ENCODE data around the gene GRIK1.

DNA sequence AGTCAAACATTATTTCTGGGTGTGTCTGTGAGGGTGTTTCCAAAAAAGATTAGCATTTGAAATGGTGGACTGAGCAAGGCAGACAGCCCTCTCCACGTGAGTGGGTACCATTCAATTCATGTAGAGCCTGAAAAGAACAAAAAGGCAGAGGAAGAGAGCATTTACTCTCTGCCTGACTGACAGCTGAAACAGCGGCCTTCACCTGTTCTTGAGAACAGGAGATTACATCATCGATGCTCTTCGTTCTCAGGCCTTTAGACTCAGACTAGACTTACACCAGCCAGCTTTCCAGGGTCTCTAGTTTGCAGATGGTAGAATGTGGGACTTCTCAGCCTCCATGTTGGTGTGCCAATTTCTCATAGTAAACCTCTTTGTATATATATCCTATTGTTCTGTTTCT, 338.7 kb downstream of the GRIK1 start:
- TF ChIP-seq, protein P1, sequence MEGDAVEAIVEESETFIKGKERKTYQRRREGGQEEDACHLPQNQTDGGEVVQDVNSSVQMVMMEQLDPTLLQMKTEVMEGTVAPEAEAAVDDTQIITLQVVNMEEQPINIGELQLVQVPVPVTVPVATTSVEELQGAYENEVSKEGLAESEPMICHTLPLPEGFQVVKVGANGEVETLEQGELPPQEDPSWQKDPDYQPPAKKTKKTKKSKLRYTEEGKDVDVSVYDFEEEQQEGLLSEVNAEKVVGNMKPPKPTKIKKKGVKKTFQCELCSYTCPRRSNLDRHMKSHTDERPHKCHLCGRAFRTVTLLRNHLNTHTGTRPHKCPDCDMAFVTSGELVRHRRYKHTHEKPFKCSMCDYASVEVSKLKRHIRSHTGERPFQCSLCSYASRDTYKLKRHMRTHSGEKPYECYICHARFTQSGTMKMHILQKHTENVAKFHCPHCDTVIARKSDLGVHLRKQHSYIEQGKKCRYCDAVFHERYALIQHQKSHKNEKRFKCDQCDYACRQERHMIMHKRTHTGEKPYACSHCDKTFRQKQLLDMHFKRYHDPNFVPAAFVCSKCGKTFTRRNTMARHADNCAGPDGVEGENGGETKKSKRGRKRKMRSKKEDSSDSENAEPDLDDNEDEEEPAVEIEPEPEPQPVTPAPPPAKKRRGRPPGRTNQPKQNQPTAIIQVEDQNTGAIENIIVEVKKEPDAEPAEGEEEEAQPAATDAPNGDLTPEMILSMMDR (IDR thresholded peaks at IDR 0.05; ENCODE audit: poor library complexity, severe bottlenecking), result no peak
- TF ChIP-seq RAD21 (conservative IDR thresholded peaks at IDR 0.05), result no peak
- TF ChIP-seq EZH2 (IDR thresholded peaks at IDR 0.05; ENCODE audit: borderline replicate concordance, insufficient read depth, low read length, poor library complexity, severe bottlenecking), result no peak
- no peak for TF ChIP-seq REST (IDR thresholded peaks at IDR 0.05; ENCODE audit: borderline replicate concordance)
- no peak for TF ChIP-seq EP300 (conservative IDR thresholded peaks at IDR 0.05; ENCODE audit: poor library complexity, severe bottlenecking)
- no peak for TF ChIP-seq MXI1 (conservative IDR thresholded peaks at IDR 0.05; ENCODE audit: poor library complexity, severe bottlenecking)
- no peak for TF ChIP-seq SMC3 (conservative IDR thresholded peaks at IDR 0.05; ENCODE audit: poor library complexity)
